GM12878 (cell line): ENCODE measurements around the gene ANKRD33B. TPM values are rescaled to one million over a fixed set of nuclear protein-coding genes. Genes with fewer than 3 reads are reported as not detected.

Experiments
- ATF7 ChIP-seq: fragments of 450-650 bp; IDR thresholded peaks from 2 replicates; pipeline ENCODE4 v1.6.1; 2016; ENCODE audit warnings: low read depth, mild to moderate bottlenecking
- BCL11A ChIP-seq: IDR thresholded peaks from 2 replicates; pipeline ENCODE4 v1.6.1; 2011; ENCODE audit warnings: low read depth, low read length
- BMI1 ChIP-seq: fragments of 450-650 bp; IDR thresholded peaks from 2 replicates; pipeline ENCODE4 v1.6.1; 2016; ENCODE audit warnings: mild to moderate bottlenecking, moderate library complexity, borderline replicate concordance
- CBFB ChIP-seq: IDR thresholded peaks from 2 replicates; pipeline ENCODE4 v1.6.1; 2016; ENCODE audit warnings: antibody characterized with exemption, low read depth
- IKZF2 ChIP-seq, 2 experiments: fragments of 450-650 bp; IDR thresholded peaks; 2 replicates each; pipeline ENCODE4 v1.6.1; 2017; ENCODE audit warnings: mild to moderate bottlenecking in 2 of 2, moderate library complexity in 2 of 2
- IRF4 ChIP-seq: IDR thresholded peaks from 2 replicates; pipeline ENCODE4 v1.6.1; 2011; ENCODE audit warnings: low read depth, low read length
- MEF2A ChIP-seq: IDR thresholded peaks from 2 replicates; pipeline ENCODE4 v1.6.1; 2011; ENCODE audit warnings: low read depth, mild to moderate bottlenecking, low read length, moderate library complexity; ENCODE audit not compliant: insufficient read depth
- NBN ChIP-seq: fragments of 450-650 bp; IDR thresholded peaks from 2 replicates; pipeline ENCODE4 v1.6.1; 2016
- NR2F1 ChIP-seq: fragments of 450-650 bp; conservative IDR thresholded peaks from 2 replicates; pipeline ENCODE4 v1.6.1; 2017; ENCODE audit warnings: mild to moderate bottlenecking
- TCF3 ChIP-seq: IDR thresholded peaks from 2 replicates; pipeline ENCODE4 v1.6.1; 2012; ENCODE audit warnings: low read depth, mild to moderate bottlenecking, low read length, borderline replicate concordance; ENCODE audit not compliant: insufficient read depth
- TCF7 ChIP-seq: IDR thresholded peaks from 2 replicates; pipeline ENCODE4 v1.6.1; 2014; ENCODE audit warnings: antibody characterized with exemption, borderline replicate concordance
- polyA plus RNA-seq, 11 experiments: library from polyadenylated mRNA; depleted of rRNA in 4 of 11; unstranded in 6 of 11; stranded (reverse) in 5 of 11; fragments of >200 nt; fragmentation: Nextera tagmentation in 4 of 11; fragmentation: Illumina TruSeq in 1 of 11; extraction: Ambion mirVana in 4 of 11; extraction: Trizol in 1 of 11; gene quantifications; 1 replicate in 1 of 11; 2 replicates in 10 of 11; pipeline versions ENCODE4 v1.2.1 to v1.2.3, GENCODE V29; 2011 to 2016; ENCODE audit warnings: inconsistent platforms in 2 of 11, missing spikeins in 2 of 11, low read depth in 1 of 11
- total RNA-seq, 4 experiments: library from RNA; depleted of rRNA in 3 of 4; stranded (reverse); fragments of >200 nt in 3 of 4; fragmentation: Illumina TruSeq in 1 of 4; extraction: Trizol in 1 of 4; gene quantifications; 2 replicates each; pipeline versions ENCODE4 v1.2.1 to v1.2.3, GENCODE V29; 2013 to 2021
- TF ChIP-seq, protein P1 (sequence below): IDR thresholded peaks from 2 replicates; pipeline ENCODE4 v1.6.1; 2012; ENCODE audit warnings: improper control_type of control experiment, low read depth, low read length; ENCODE audit not compliant: insufficient replicate concordance
- TF ChIP-seq, protein P2 (sequence below): fragments of 450-650 bp; formaldehyde crosslinking; IDR thresholded peaks from 2 replicates; pipeline ENCODE4 v1.4.0; 2022; ENCODE audit warnings: mild to moderate bottlenecking, moderate library complexity
- TF ChIP-seq, protein P3 (sequence below): fragments of 450-650 bp; IDR thresholded peaks from 2 replicates; pipeline ENCODE4 v1.6.1; 2017; ENCODE audit warnings: mild to moderate bottlenecking, moderate library complexity
- TF ChIP-seq, protein P4 (sequence below): IDR thresholded peaks from 2 replicates; pipeline ENCODE4 v1.6.1; 2011; ENCODE audit warnings: borderline replicate concordance, low read depth, mild to moderate bottlenecking, moderate library complexity, low read length; ENCODE audit not compliant: insufficient read depth, poor library complexity, severe bottlenecking

The ANKRD33B gene
- total and polyA plus RNA-seq, 10 of the 15 experiments (the other 5 are each of a cell fraction or from before 2014, with no cell fraction given), result 4.9 to 61.6 (median 15.6) TPM

DNA sequence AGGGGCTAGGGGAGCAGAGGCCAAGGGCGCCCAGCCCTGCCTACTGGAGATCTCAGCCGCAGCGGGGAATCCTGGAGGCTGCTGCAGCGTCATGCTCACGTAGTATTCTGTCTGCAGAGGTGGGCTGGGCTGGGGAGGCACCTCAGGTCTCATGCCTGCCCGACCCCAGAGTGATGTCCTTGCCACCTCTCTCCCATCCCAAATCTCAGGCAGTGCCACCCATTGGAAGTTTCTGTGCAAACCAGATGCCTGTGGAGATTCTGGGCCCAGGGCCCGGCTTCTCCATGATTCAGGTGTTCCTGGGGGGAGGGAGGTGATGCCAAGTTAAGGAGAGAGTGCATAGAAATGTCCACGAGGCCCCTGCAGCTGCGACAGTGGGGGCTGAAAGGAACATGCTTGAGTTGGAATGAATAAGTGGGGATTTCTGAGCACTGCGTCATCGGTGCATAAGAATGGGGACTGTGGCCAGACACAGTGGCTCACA, 72.0 kb downstream of the ANKRD33B start (continued):
- TF ChIP-seq MEF2A (0 out of 2 replicates have a peak, but pooled peaks have one; percentile 34), BMI1 (no peak), TCF3 (peak; percentile 67; the same call in 1 of the 2 replicates), ATF7 (peak; percentile 26; the same call in 1 of the 2 replicates), NBN (0 out of 2 replicates have a peak, but pooled peaks have one; percentile 12), TCF7 (no peak), IKZF2 (IDR thresholded peaks at IDR 0.05) (peak in 1 of 2 experiments; percentile 40; a peak in 2 of 4 replicates), NR2F1 (peak; percentile 8; the same call in 1 of the 2 replicates), IRF4 (peak; percentile 37; the same call in 1 of the 2 replicates), CBFB (no peak), BCL11A (peak; percentile 55; the same call in 1 of the 2 replicates)
- TF ChIP-seq, protein P1, sequence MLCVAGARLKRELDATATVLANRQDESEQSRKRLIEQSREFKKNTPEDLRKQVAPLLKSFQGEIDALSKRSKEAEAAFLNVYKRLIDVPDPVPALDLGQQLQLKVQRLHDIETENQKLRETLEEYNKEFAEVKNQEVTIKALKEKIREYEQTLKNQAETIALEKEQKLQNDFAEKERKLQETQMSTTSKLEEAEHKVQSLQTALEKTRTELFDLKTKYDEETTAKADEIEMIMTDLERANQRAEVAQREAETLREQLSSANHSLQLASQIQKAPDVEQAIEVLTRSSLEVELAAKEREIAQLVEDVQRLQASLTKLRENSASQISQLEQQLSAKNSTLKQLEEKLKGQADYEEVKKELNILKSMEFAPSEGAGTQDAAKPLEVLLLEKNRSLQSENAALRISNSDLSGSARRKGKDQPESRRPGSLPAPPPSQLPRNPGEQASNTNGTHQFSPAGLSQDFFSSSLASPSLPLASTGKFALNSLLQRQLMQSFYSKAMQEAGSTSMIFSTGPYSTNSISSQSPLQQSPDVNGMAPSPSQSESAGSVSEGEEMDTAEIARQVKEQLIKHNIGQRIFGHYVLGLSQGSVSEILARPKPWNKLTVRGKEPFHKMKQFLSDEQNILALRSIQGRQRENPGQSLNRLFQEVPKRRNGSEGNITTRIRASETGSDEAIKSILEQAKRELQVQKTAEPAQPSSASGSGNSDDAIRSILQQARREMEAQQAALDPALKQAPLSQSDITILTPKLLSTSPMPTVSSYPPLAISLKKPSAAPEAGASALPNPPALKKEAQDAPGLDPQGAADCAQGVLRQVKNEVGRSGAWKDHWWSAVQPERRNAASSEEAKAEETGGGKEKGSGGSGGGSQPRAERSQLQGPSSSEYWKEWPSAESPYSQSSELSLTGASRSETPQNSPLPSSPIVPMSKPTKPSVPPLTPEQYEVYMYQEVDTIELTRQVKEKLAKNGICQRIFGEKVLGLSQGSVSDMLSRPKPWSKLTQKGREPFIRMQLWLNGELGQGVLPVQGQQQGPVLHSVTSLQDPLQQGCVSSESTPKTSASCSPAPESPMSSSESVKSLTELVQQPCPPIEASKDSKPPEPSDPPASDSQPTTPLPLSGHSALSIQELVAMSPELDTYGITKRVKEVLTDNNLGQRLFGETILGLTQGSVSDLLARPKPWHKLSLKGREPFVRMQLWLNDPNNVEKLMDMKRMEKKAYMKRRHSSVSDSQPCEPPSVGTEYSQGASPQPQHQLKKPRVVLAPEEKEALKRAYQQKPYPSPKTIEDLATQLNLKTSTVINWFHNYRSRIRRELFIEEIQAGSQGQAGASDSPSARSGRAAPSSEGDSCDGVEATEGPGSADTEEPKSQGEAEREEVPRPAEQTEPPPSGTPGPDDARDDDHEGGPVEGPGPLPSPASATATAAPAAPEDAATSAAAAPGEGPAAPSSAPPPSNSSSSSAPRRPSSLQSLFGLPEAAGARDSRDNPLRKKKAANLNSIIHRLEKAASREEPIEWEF, result no peak
- TF ChIP-seq, protein P2, sequence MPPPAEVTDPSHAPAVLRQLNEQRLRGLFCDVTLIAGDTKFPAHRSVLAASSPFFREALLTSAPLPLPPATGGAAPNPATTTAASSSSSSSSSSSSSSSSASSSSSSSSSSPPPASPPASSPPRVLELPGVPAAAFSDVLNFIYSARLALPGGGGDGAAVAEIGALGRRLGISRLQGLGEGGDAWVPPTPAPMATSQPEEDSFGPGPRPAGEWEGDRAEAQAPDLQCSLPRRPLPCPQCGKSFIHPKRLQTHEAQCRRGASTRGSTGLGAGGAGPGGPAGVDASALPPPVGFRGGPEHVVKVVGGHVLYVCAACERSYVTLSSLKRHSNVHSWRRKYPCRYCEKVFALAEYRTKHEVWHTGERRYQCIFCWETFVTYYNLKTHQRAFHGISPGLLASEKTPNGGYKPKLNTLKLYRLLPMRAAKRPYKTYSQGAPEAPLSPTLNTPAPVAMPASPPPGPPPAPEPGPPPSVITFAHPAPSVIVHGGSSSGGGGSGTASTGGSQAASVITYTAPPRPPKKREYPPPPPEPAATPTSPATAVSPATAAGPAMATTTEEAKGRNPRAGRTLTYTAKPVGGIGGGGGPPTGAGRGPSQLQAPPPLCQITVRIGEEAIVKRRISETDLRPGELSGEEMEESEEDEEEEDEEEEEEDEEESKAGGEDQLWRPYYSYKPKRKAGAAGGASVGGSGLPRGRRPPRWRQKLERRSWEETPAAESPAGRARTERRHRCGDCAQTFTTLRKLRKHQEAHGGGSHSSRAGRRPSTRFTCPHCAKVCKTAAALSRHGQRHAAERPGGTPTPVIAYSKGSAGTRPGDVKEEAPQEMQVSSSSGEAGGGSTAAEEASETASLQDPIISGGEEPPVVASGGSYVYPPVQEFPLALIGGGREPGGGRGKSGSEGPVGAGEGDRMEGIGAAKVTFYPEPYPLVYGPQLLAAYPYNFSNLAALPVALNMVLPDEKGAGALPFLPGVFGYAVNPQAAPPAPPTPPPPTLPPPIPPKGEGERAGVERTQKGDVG, result no peak
- TF ChIP-seq, protein P3, sequence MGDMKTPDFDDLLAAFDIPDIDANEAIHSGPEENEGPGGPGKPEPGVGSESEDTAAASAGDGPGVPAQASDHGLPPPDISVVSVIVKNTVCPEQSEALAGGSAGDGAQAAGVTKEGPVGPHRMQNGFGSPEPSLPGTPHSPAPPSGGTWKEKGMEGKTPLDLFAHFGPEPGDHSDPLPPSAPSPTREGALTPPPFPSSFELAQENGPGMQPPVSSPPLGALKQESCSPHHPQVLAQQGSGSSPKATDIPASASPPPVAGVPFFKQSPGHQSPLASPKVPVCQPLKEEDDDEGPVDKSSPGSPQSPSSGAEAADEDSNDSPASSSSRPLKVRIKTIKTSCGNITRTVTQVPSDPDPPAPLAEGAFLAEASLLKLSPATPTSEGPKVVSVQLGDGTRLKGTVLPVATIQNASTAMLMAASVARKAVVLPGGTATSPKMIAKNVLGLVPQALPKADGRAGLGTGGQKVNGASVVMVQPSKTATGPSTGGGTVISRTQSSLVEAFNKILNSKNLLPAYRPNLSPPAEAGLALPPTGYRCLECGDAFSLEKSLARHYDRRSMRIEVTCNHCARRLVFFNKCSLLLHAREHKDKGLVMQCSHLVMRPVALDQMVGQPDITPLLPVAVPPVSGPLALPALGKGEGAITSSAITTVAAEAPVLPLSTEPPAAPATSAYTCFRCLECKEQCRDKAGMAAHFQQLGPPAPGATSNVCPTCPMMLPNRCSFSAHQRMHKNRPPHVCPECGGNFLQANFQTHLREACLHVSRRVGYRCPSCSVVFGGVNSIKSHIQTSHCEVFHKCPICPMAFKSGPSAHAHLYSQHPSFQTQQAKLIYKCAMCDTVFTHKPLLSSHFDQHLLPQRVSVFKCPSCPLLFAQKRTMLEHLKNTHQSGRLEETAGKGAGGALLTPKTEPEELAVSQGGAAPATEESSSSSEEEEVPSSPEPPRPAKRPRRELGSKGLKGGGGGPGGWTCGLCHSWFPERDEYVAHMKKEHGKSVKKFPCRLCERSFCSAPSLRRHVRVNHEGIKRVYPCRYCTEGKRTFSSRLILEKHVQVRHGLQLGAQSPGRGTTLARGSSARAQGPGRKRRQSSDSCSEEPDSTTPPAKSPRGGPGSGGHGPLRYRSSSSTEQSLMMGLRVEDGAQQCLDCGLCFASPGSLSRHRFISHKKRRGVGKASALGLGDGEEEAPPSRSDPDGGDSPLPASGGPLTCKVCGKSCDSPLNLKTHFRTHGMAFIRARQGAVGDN, result peak; percentile 76
- TF ChIP-seq, protein P4, sequence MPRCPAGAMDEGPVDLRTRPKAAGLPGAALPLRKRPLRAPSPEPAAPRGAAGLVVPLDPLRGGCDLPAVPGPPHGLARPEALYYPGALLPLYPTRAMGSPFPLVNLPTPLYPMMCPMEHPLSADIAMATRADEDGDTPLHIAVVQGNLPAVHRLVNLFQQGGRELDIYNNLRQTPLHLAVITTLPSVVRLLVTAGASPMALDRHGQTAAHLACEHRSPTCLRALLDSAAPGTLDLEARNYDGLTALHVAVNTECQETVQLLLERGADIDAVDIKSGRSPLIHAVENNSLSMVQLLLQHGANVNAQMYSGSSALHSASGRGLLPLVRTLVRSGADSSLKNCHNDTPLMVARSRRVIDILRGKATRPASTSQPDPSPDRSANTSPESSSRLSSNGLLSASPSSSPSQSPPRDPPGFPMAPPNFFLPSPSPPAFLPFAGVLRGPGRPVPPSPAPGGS, result no peak
